Measurements from ENCODE around the gene IST1.

Gene IST1

GRCh38 chr16:71966932-71967331 lies 71.6 kb downstream of the IST1 start:
- Histone ChIP-seq H3K27ac (no peak overlapping the region), H3K36me3 (no peaks in the 10 kb centered on the region), H3K4me3 (ENCODE audit: low read depth in 1 of 2, low read length in 1 of 2) (no peak overlapping the region), H3K4me1 (ENCODE audit: control insufficient read depth in 1 of 2, insufficient read depth in 1 of 2, low read depth in 1 of 2, low read length in 1 of 2) (peaks cover 5 to 6% of the 10 kb centered on the region in 2 experiments), H3K27me3 (no peaks in the 10 kb centered on the region), H3K9me3 (no peaks in the 10 kb centered on the region)
- TF ChIP-seq CTCF (IDR thresholded peaks at IDR 0.05), result no peak

GRCh38 chr16:71969353-71969752 lies 74.0 kb downstream of the IST1 start:
- Histone ChIP-seq H3K9me3 (no peaks in the 10 kb centered on the region), H3K4me1 (ENCODE audit: control insufficient read depth in 1 of 2, insufficient read depth in 1 of 2, low read depth in 1 of 2, low read length in 1 of 2) (peaks cover 5 to 6% of the 10 kb centered on the region in 2 experiments), H3K27me3 (no peaks in the 10 kb centered on the region), H3K4me3 (ENCODE audit: low read depth in 1 of 2, low read length in 1 of 2) (no peak overlapping the region), H3K27ac (no peak overlapping the region), H3K36me3 (no peaks in the 10 kb centered on the region)
- TF ChIP-seq CTCF (IDR thresholded peaks at IDR 0.05), result no peak

DNA sequence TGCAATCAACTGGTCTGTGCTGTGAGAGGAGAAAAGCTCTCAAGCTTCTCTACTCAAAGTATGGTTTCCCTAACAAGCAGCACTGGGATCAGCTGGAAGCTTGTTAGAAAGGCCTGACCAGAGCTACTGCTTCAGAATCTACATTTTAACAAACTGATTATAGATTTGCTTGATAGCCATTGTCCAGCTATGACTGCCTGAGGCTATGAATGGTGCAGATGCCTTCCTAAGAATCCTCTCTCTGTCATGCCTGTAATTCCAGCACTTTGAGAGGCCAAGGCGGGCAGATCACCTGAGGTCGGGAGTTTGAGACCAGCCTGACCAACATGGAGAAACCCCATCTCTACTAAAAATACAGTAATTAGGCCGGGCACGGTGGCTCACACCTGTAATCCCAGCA lies 76.2 kb downstream of the IST1 start:
- Histone ChIP-seq H3K4me3 (ENCODE audit: low read depth in 1 of 2, low read length in 1 of 2) (no peak overlapping the region), H3K4me1 (ENCODE audit: control insufficient read depth in 1 of 2, insufficient read depth in 1 of 2, low read depth in 1 of 2, low read length in 1 of 2) (peaks cover 5 to 6% of the 10 kb centered on the region in 2 experiments), H3K27ac (no peak overlapping the region), H3K36me3 (no peaks in the 10 kb centered on the region), H3K27me3 (no peaks in the 10 kb centered on the region), H3K9me3 (no peaks in the 10 kb centered on the region)
- no peak for TF ChIP-seq CTCF (IDR thresholded peaks at IDR 0.05)

- H3K36me3 ChIP-seq, result no peaks in the 10 kb centered on the region
- no peak for TF ChIP-seq CTCF (IDR thresholded peaks at IDR 0.05)
- no peaks in the 10 kb centered on the region for H3K27me3 ChIP-seq
- H3K4me3 ChIP-seq (ENCODE audit: low read depth in 1 of 2, low read length in 1 of 2), result no peak overlapping the region
- H3K4me1 ChIP-seq (ENCODE audit: control insufficient read depth in 1 of 2, insufficient read depth in 1 of 2, low read depth in 1 of 2, low read length in 1 of 2), result peaks cover 5 to 6% of the 10 kb centered on the region in 2 experiments
- no peaks in the 10 kb centered on the region for H3K9me3 ChIP-seq
- H3K27ac ChIP-seq, result no peak overlapping the region
Measured at GRCh38 chr16:71972356-71972755, 77.0 kb downstream of the IST1 start.

- Histone ChIP-seq H3K36me3 (no peaks in the 10 kb centered on the region), H3K4me1 (ENCODE audit: control insufficient read depth in 1 of 2, insufficient read depth in 1 of 2, low read depth in 1 of 2, low read length in 1 of 2) (peaks cover 5 to 6% of the 10 kb centered on the region in 2 experiments), H3K27me3 (no peaks in the 10 kb centered on the region), H3K27ac (no peak overlapping the region), H3K9me3 (no peaks in the 10 kb centered on the region), H3K4me3 (ENCODE audit: low read depth in 1 of 2, low read length in 1 of 2) (no peak overlapping the region)
- no peak for TF ChIP-seq CTCF (IDR thresholded peaks at IDR 0.05)
Measured at GRCh38 chr16:71973001-71973400, 77.7 kb downstream of the IST1 start.

Data from neutrophil (primary cell).